ENCODE results near the gene SRGAP1.

Gene SRGAP1

GRCh38 chr12:63915105-63915800, 70.8 kb downstream of the SRGAP1 start:
- DNase-seq (ENCODE audit: insufficient read length, low spot score), result no peak
- TF ChIP-seq, protein P1, sequence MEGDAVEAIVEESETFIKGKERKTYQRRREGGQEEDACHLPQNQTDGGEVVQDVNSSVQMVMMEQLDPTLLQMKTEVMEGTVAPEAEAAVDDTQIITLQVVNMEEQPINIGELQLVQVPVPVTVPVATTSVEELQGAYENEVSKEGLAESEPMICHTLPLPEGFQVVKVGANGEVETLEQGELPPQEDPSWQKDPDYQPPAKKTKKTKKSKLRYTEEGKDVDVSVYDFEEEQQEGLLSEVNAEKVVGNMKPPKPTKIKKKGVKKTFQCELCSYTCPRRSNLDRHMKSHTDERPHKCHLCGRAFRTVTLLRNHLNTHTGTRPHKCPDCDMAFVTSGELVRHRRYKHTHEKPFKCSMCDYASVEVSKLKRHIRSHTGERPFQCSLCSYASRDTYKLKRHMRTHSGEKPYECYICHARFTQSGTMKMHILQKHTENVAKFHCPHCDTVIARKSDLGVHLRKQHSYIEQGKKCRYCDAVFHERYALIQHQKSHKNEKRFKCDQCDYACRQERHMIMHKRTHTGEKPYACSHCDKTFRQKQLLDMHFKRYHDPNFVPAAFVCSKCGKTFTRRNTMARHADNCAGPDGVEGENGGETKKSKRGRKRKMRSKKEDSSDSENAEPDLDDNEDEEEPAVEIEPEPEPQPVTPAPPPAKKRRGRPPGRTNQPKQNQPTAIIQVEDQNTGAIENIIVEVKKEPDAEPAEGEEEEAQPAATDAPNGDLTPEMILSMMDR (IDR thresholded peaks at IDR 0.05; ENCODE audit: insufficient read depth, missing control alignments), result no peak
- FAIRE-seq, result no peak

GRCh38 chr12:63916561-63917476, 72.3 kb downstream of the SRGAP1 start:
- TF ChIP-seq, protein P1 (IDR thresholded peaks at IDR 0.05; ENCODE audit: insufficient read depth, missing control alignments), result no peak
- DNase-seq (ENCODE audit: insufficient read length, low spot score) (no peak), FAIRE-seq (no peak)

GRCh38 chr12:63917477-63917862, 73.0 kb downstream of the SRGAP1 start:
- DNase-seq (ENCODE audit: insufficient read length, low spot score), result no peak
- TF ChIP-seq, protein P1 (IDR thresholded peaks at IDR 0.05; ENCODE audit: insufficient read depth, missing control alignments), result no peak
- no peak for FAIRE-seq

- TF ChIP-seq, protein P1 (IDR thresholded peaks at IDR 0.05; ENCODE audit: insufficient read depth, missing control alignments), result no peak
- FAIRE-seq (no peak), DNase-seq (ENCODE audit: insufficient read length, low spot score) (no peak)
Observed at GRCh38 chr12:63917864-63918799, 73.6 kb downstream of the SRGAP1 start.

- TF ChIP-seq, protein P1 (IDR thresholded peaks at IDR 0.05; ENCODE audit: insufficient read depth, missing control alignments), result no peak
- DNase-seq (ENCODE audit: insufficient read length, low spot score) (no peak), FAIRE-seq (no peak)
Observed at GRCh38 chr12:63918800-63919300, 74.3 kb downstream of the SRGAP1 start.

DNA sequence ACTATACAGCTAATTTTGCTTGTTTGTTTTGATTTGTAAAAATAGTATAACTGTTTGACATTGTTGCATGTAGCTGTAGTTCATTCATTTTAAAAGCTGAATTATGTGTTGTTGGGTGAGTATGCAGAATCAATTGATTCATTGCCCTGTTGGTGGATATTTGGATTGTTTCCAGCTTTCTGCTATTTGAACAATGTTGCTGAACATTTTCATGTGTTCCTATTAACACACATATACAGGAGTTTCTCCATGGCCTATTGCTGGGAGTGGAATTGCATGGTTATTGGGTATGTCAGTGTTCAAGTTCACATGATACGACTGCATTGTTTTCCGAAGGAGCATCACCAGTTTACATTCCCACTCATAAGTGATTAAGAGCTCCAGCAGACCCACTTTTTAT, 75.3 kb downstream of the SRGAP1 start:
- DNase-seq (ENCODE audit: insufficient read length, low spot score), result no peak
- FAIRE-seq, result no peak
- TF ChIP-seq, protein P1 (IDR thresholded peaks at IDR 0.05; ENCODE audit: insufficient read depth, missing control alignments), result no peak

Measured in D721Med (cell line).